ENCODE results near the gene SRC.

The SRC gene

GRCh38 chr20:37413023-37413334 lies 67.0 kb downstream of the SRC start:
- DNase-seq (ENCODE audit: low spot score), result no peak

GRCh38 chr20:37413379-37413778 lies 67.4 kb downstream of the SRC start:
- no peak for DNase-seq (ENCODE audit: low spot score)

DNA sequence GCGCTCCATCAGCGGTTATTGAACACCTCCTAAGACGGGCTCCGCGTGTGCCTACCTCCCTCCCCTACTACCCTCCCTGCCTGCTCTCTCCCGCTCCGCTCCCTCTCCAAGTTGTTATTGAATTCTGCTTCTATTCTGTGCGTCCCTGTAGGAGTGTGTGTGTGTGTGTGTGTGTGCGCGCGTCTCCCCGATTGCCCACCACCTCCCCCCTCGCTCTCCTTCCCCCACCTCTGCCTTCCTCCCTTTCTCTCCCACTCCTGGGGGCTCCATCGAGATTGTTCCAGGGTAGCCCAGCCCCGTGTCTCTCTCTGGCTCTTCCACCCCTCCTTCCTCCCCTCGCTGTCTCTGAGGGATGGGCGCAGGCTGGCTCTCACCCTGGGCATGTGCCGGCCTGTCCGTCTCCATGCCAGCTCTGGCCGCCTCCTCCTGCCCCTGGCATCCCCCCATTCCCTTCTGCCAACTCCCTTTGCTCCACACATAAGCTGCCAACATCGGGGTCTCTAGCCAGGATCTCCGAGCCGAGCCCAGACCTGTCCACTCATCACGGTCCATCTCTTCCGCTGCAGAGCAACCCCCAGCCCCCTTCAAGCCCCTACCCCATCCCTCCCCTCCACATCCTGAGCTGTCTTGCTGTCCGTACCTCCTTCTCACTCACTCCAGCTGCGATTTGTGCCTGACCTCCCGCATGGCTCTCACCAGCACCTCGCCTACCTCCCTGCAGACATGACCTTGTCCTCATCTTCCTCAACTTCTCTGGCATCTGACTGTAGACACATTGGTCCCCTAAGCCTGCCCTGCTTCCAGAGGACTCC lies 68.5 kb downstream of the SRC start:
- DNase-seq (ENCODE audit: low spot score), result no peak

- no peak for DNase-seq (ENCODE audit: low spot score)
These were observed 69.5 kb downstream of the SRC start for GRCh38 chr20:37415118-37416085.

GRCh38 chr20:37416100-37416847 lies 70.3 kb downstream of the SRC start:
- DNase-seq (ENCODE audit: low spot score), result no peak

DNA sequence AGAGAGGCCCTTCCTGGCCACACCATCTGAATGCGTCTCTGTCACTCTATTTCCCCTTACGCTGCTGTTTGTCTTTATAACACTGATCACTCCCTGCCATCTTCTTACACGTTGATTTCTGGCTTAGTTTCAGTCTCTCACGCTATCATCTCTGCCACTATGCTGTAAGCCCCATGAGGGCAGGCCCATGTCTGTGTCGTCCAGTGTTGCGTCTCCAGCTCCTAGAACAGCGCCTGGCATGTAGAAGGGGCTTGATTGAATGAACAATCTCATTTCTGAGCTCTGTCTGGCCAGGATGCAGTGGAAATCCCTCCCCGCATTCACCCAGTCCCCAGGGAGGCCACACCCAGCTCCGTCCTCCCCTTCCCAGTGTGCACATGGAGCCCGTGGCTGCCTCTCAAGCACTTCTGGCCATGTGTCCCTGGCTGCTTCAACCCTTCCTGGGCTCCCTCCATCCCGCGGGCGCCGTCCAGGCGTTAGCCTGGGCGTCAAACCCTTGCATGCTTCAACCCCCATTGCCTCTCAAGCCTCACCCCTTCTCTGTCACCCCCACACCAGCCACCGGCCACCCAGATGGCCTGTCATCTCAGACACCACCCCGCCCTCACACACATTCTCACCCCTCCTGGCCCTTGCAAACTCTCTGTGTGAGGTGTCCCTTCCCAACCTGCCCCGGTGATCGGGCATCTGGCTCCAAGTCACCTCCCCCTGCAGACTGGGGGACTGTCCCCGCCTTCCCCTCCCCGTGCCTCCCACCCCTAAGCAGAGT lies 71.1 kb downstream of the SRC start:
- no peak for DNase-seq (ENCODE audit: low spot score)

- no peak for DNase-seq (ENCODE audit: low spot score)
These were observed 71.9 kb downstream of the SRC start for GRCh38 chr20:37417617-37418467.

- no peak for DNase-seq (ENCODE audit: low spot score)
These were observed 72.7 kb downstream of the SRC start for GRCh38 chr20:37418591-37419109.

DNA sequence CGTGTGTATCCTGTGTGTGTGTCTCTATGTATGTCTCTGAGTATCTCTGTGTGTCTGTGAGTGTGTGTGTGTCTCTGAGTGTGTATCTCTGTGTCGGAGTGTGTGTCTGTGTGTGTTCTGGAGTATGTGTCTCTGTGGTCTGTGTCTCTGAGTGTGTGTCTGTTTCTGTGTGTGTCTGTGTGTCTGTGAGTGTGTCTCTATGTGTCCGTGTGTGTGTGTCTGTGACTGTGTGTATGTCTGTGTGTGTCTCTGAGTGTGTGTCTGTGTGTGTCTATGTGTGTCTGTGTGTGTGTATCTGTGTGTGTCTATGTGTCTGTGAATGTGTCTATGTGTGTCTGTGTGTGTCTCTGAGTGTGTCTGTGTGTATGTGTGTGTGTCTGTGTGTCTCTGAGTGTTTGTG lies 73.4 kb downstream of the SRC start:
- no peak for DNase-seq (ENCODE audit: low spot score)

DNA sequence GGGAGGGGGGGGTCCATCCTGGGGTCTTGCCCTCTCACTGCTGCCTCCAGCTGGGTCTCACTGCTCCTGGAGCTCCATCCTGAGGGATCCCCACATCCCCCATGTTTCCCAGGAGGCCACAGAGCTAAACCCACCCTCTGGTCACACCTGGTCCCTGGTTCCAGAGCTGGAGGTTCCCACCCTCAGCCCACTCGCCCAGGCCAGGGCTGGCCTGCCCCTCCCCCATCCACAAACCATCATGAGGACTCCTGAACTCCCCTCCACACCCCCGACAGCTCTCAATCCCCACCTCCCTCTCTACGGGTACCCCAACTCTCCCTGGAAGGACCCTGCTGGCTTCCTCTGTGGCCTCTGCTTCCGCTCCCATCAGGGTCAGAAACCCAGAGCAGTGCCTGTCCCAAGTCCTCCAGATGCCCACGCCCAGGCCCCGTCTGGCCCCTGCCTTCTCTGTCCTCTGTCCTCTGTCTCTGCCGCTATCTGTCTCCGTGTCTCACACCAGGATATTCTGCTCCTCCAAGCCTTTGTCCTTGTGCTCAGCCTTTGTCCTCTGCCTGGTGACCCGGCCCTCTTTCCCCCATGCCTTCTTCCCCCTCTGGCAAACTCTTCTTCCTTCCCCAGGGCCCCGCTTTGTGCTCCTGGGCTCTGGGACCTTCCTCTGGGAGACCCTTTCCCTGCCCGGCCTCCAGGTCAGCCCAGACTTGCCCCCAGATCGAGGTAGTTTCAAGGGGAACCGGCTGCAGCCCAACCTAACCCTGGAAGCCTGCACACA lies 74.0 kb downstream of the SRC start:
- no peak for DNase-seq (ENCODE audit: low spot score)

DNA sequence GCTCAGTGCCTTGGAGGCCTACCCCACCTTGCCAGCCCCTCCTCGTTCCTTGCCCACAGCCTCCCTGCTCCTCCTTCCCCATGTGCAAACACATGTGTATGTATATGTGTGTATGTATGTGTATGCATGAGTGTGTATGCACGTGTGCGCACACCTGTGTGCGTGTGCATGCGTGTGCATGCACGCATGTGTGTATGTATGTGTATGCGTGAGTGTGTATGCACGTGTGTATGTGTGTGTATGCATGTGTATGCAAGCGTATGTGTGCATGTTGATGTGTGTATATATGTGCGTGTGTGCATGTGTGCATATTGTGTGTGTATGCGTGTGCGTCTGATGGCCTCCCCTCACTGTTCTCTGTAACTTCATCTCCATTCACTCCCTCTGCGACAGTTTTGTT lies 74.7 kb downstream of the SRC start:
- DNase-seq (ENCODE audit: low spot score), result no peak

DNA sequence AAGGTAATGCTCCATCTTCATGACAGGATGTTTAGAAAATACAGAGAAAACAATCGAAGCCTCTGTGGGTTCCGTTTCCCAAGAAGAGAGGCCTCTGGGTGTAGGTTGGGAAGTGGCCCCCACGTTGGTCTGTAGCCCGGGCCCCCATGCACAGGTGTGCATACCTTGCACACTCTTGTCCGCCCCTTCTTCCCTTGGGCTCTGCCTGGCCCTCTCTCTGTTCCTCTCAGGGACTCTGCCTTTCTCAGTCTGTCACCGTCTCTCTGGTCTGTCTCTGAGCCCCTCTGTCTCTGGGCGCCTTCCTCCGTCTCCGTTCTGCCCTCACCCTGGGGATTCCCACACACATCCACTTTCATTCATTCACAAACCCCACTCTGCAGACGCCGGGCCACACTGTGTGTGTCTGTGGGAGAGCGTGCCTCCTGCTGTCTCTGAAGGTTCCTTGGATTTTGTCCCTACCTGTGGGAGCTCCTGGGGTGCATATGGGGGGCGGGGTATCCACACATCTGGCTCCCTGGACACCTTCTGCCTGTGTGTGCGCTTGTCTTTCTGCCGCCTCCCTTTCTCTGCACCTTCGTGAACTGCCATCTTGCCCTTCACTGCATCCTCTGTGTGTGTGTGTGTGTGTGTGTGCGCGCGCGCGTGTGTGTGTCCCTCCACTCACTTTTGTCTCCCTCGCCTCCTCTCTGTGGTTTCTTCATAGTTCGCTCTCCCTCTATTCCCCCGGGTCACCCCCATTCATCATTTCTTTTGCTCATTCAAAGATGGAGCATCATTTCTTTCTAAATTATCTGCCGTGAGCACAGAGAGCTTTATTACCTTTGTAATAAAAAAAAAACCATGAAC lies 75.3 kb downstream of the SRC start:
- no peak for DNase-seq (ENCODE audit: low spot score)

- DNase-seq (ENCODE audit: low spot score), result no peak
These were observed 76.0 kb downstream of the SRC start for GRCh38 chr20:37421988-37422387.

DNA sequence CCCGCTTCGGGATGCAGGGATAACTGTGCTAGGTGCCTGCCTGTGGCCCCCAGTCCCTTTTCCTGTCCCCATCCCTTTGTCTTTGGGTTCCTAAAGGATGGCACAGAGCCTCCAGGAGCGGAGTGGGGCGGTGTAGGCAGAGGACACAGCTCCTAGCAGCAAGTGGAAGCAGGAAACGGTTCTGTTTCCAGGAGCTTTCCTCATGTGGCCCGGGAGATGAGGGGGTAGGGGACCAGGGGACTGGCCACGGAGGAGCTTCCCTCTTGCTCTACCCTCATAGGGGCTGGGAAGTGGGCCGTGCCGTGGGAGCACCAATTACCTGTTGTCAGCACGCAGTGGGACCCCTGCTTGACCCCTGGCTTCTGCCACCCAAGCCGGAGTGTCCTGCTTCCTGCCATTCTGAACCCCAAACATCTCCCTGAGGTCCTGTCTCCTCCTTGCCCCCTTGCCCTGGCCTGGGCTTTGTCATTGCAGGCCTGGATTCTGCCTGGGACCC lies 76.9 kb downstream of the SRC start:
- DNase-seq (ENCODE audit: low spot score), result no peak

- no peak for DNase-seq (ENCODE audit: low spot score)
These were observed 77.6 kb downstream of the SRC start for GRCh38 chr20:37423545-37423944.

DNA sequence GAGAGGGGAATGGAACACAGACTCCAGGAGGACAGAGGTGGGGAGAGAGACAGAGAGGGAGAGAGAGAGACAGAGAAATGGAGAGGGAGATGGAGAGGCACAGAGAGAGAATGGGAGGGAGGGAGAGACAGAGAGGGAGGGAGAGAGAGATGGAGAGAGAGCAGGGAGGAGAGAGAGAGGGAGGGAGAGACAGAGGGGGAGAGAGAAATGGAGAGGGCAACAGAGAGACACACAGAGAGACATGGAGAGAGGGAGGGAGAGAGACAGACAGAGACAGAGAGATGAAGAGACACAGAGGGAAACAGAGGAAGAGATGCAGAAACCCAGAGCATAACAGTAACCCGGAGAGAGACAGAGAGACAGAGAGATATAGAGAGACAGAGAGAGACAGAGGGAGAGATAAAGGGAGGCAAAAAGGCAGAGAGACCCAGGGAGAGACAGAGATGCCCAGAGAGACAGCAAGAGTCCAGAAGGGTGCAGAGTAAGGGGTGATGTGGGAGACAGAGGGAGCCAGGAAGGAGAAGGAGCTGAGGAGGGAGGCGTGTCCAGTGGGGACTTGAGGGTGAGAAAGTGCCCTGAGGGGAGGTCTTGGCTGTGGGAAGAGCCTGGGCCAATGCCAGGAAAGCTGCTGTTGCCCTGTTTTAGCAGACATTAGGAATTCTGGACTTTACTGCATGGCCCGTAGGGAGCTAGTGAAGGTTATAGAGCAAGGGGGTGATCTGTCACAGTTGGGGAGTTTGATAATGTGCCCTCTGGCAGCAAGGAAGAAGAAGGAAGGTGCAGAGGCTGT lies 78.3 kb downstream of the SRC start:
- no peak for DNase-seq (ENCODE audit: low spot score)

DNA sequence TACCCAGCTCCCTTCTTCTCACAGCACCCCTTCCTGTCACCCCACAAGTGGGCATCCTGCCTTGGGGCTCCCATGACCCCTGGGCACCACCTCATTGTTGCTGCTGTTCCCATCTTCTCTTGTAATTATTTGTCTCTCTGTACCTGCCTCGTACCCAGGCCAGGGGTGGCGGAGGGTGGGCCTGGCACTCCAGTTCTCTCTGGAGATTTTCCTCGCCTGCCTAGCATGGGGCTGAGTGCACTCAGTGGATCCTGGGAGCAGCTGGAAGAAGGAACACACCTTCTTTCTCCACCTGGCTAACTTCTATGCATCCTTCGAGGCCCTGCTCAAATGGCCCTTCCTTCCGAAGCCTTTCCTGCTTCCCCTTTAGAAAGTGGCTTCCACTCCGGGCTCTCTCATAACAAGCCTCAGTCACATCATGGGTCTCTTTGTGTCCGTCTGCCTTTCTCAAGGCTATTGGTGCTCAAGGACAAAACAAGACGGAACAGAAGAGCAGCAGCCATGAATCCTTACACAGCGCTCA lies 79.2 kb downstream of the SRC start:
- no peak for DNase-seq (ENCODE audit: low spot score)

DNA sequence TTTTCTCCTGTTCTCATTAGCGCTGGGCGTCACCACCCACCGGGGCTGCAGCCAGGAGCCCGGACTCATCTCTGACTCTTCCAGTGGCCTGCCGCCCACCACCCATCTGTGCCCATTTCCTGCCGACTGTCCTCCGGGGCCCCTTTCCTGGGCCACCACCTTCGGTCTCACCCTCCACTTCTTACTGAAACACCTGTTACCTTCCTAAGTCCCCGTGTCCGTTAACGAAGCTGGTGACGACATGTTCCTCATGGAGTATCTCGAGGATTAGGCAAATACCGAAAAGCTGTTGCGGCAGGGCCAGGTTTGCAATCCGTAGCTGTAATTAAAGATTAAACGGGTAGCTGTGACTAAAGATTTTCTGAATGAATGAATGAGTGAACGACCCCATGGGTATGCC lies 80.2 kb downstream of the SRC start:
- DNase-seq (ENCODE audit: low spot score), result no peak

Data from AG08395 (cell line).